Loucy (cell line): ENCODE measurements around the gene TGOLN2.

Source experiments
- EZH2phosphoT487 ChIP-seq: fragments of 200-600 bp; IDR thresholded peaks from 2 replicates; pipeline ENCODE4 v1.6.1; 2018; ENCODE audit warnings: antibody characterized with exemption, mild to moderate bottlenecking, moderate library complexity, borderline replicate concordance
- TF ChIP-seq, protein P1 (sequence below): fragments of 200-600 bp; sonication (generic); conservative IDR thresholded peaks from 2 replicates; pipeline ENCODE4 v1.5.1; 2014; ENCODE audit warnings: mild to moderate bottlenecking, antibody characterized with exemption, low read length

GRCh38 chr2:85354286-85355072 is 26.7 kb upstream of the TGOLN2 start, which contains the start of the genes ELMOD3 and RETSAT:
- TF ChIP-seq, protein P1, sequence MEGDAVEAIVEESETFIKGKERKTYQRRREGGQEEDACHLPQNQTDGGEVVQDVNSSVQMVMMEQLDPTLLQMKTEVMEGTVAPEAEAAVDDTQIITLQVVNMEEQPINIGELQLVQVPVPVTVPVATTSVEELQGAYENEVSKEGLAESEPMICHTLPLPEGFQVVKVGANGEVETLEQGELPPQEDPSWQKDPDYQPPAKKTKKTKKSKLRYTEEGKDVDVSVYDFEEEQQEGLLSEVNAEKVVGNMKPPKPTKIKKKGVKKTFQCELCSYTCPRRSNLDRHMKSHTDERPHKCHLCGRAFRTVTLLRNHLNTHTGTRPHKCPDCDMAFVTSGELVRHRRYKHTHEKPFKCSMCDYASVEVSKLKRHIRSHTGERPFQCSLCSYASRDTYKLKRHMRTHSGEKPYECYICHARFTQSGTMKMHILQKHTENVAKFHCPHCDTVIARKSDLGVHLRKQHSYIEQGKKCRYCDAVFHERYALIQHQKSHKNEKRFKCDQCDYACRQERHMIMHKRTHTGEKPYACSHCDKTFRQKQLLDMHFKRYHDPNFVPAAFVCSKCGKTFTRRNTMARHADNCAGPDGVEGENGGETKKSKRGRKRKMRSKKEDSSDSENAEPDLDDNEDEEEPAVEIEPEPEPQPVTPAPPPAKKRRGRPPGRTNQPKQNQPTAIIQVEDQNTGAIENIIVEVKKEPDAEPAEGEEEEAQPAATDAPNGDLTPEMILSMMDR, result no peak
- no peak for TF ChIP-seq EZH2phosphoT487
